GM12878 (cell line): ENCODE data around the gene GGACT. TPM values are rescaled to one million over a fixed set of nuclear protein-coding genes. Genes with fewer than 3 reads are reported as not detected.
A peak's percentile ranks its signal among the peaks of the same experiment; 100 is the strongest.

Experiments used
- ASH2L ChIP-seq: fragments of 300-600, 200-600 bp; sonication (generic); IDR thresholded peaks from 2 replicates; pipeline ENCODE4 v1.6.1; 2017; ENCODE audit warnings: low read depth, mild to moderate bottlenecking, borderline replicate concordance
- BCLAF1 ChIP-seq: fragments of 450-650 bp; IDR thresholded peaks from 2 replicates; pipeline ENCODE4 v1.6.1; 2017; ENCODE audit warnings: antibody characterized with exemption, mild to moderate bottlenecking, moderate library complexity
- CTCF ChIP-seq, 3 experiments: IDR thresholded peaks in 2 of 3; conservative IDR thresholded peaks in 1 of 3; 2 replicates each; pipeline ENCODE4 v1.5.1; 2011; ENCODE audit warnings: low read depth in 3 of 3, low read length in 3 of 3, mild to moderate bottlenecking in 3 of 3, control low read depth in 2 of 3, moderate library complexity in 2 of 3, inconsistent platforms in 1 of 3, mixed read lengths in 1 of 3; ENCODE audit not compliant: control insufficient read depth in 2 of 3, insufficient read depth in 1 of 3; ENCODE audit errors: extremely low read depth in 1 of 3
- FOS ChIP-seq: IDR thresholded peaks from 3 replicates; pipeline ENCODE4 v1.6.1; 2011; ENCODE audit warnings: borderline replicate concordance; ENCODE audit not compliant: insufficient read length; ENCODE audit errors: extremely low read depth
- HCFC1 ChIP-seq: fragments of 150-350 bp; IDR thresholded peaks from 2 replicates; pipeline ENCODE4 v1.6.1; 2014; ENCODE audit warnings: low read length
- IKZF1 ChIP-seq: fragments of 450-650 bp; conservative IDR thresholded peaks from 2 replicates; pipeline ENCODE4 v1.6.1; 2017; ENCODE audit warnings: antibody characterized with exemption, mild to moderate bottlenecking
- MLLT1 ChIP-seq: fragments of 450-650 bp; IDR thresholded peaks from 2 replicates; pipeline ENCODE4 v1.6.1; 2016; ENCODE audit warnings: mild to moderate bottlenecking
- MXI1 ChIP-seq: fragments of 150-350 bp; IDR thresholded peaks from 2 replicates; pipeline ENCODE4 v1.6.1; 2011; ENCODE audit warnings: low read depth, mild to moderate bottlenecking, inconsistent platforms, low read length, improper control_type of control experiment
- NBN ChIP-seq: fragments of 450-650 bp; IDR thresholded peaks from 2 replicates; pipeline ENCODE4 v1.6.1; 2016
- NFYB ChIP-seq: IDR thresholded peaks from 2 replicates; pipeline ENCODE4 v1.6.1; 2011; ENCODE audit warnings: low read depth, mild to moderate bottlenecking, low read length, improper control_type of control experiment, moderate library complexity; ENCODE audit not compliant: insufficient read depth
- NR2F1 ChIP-seq: fragments of 450-650 bp; conservative IDR thresholded peaks from 2 replicates; pipeline ENCODE4 v1.6.1; 2017; ENCODE audit warnings: mild to moderate bottlenecking
- RB1 ChIP-seq: fragments of 450-650 bp; formaldehyde crosslinking; IDR thresholded peaks from 2 replicates; pipeline ENCODE4 v1.6.1; 2017; ENCODE audit warnings: mild to moderate bottlenecking, borderline replicate concordance
- SREBF1 ChIP-seq: IDR thresholded peaks from 2 replicates; pipeline ENCODE4 v1.6.1; 2012; ENCODE audit warnings: mild to moderate bottlenecking, low read length
- TAF1 ChIP-seq: IDR thresholded peaks from 2 replicates; pipeline ENCODE4 v1.6.1; 2011; ENCODE audit warnings: mild to moderate bottlenecking, low read depth, low read length, borderline replicate concordance
- TCF12 ChIP-seq: IDR thresholded peaks from 2 replicates; pipeline ENCODE4 v1.6.1; 2011; ENCODE audit warnings: low read depth, mild to moderate bottlenecking, low read length
- polyA plus RNA-seq, 11 experiments: library from polyadenylated mRNA; depleted of rRNA in 4 of 11; unstranded in 6 of 11; stranded (reverse) in 5 of 11; fragments of >200 nt; fragmentation: Nextera tagmentation in 4 of 11; fragmentation: Illumina TruSeq in 1 of 11; extraction: Ambion mirVana in 4 of 11; extraction: Trizol in 1 of 11; gene quantifications; 1 replicate in 1 of 11; 2 replicates in 10 of 11; pipeline versions ENCODE4 v1.2.1 to v1.2.3, GENCODE V29; 2011 to 2016; ENCODE audit warnings: inconsistent platforms in 2 of 11, missing spikeins in 2 of 11, low read depth in 1 of 11
- total RNA-seq, 4 experiments: library from RNA; depleted of rRNA in 3 of 4; stranded (reverse); fragments of >200 nt in 3 of 4; fragmentation: Illumina TruSeq in 1 of 4; extraction: Trizol in 1 of 4; gene quantifications; 2 replicates each; pipeline versions ENCODE4 v1.2.1 to v1.2.3, GENCODE V29; 2013 to 2021
- TF ChIP-seq, protein P1 (sequence below): IDR thresholded peaks from 2 replicates; pipeline ENCODE4 v1.6.1; 2012; ENCODE audit warnings: low read depth, low read length, improper control_type of control experiment
- TF ChIP-seq, protein P2 (sequence below): IDR thresholded peaks from 2 replicates; pipeline ENCODE4 v1.6.1; 2011; ENCODE audit warnings: borderline replicate concordance, low read depth, mild to moderate bottlenecking, moderate library complexity, low read length; ENCODE audit not compliant: insufficient read depth, poor library complexity, severe bottlenecking
- TF ChIP-seq, protein P3 (sequence below): fragments of 450-650 bp; conservative IDR thresholded peaks from 2 replicates; pipeline ENCODE4 v1.6.1; 2017; ENCODE audit warnings: mild to moderate bottlenecking, moderate library complexity

GGACT gene
- total and polyA plus RNA-seq, 10 of the 15 experiments (the other 5 are each of a cell fraction or from before 2014, with no cell fraction given): 0.61 to 8.8 (median 4.2) TPM

DNA sequence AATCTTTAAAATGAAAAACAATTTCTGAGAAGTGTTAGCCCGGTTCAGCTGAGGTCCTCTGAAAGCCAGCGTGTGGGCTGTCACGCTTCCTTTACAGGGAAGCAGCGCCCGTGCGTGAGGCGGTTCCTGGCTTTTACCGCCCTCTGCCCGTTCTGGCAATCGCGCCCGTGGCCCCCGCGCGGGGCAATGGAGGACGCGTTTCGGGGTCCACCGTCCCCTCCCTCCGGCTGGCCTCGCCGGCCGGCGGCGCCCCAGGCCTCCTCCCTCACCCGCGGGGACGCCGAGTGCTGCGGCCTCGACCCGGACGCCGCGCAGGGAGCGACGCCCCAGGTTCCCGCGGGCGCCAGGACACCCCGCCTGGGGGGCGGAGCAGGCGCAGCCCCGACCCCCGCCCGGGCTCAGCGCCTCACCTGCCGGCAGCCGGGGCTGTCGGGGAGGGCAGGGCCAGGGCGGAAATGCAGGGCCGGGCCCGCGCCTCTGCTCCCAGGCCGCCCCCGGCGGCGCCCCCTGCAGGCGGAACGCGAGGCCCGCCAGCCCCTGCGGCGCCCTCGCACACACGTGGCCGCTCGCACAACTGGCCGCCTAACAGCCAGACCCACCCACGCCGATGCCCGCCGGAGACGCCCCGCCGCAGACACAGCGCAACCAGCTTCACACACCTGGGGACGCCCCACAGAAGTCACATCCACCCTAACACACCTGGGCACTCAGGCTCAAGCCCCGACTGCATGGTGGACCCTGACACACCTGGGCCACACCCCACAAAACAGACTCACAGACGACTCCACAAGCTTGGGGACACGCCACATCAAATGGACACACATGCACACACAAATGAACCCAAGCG is at the start of gene GGACT (continued):
- TF ChIP-seq, protein P1, sequence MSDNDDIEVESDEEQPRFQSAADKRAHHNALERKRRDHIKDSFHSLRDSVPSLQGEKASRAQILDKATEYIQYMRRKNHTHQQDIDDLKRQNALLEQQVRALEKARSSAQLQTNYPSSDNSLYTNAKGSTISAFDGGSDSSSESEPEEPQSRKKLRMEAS: peak; percentile 91
- TF ChIP-seq RB1: peak; percentile 64; the same call in 1 of the 2 replicates
- TF ChIP-seq HCFC1: peak; percentile 34; the same call in 1 of the 2 replicates
- TF ChIP-seq IKZF1: peak; percentile 80
- peak; percentile 26; the same call in 1 of the 2 replicates for TF ChIP-seq NBN
- TF ChIP-seq, protein P2, sequence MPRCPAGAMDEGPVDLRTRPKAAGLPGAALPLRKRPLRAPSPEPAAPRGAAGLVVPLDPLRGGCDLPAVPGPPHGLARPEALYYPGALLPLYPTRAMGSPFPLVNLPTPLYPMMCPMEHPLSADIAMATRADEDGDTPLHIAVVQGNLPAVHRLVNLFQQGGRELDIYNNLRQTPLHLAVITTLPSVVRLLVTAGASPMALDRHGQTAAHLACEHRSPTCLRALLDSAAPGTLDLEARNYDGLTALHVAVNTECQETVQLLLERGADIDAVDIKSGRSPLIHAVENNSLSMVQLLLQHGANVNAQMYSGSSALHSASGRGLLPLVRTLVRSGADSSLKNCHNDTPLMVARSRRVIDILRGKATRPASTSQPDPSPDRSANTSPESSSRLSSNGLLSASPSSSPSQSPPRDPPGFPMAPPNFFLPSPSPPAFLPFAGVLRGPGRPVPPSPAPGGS: peak; percentile 38
- TF ChIP-seq, protein P3, sequence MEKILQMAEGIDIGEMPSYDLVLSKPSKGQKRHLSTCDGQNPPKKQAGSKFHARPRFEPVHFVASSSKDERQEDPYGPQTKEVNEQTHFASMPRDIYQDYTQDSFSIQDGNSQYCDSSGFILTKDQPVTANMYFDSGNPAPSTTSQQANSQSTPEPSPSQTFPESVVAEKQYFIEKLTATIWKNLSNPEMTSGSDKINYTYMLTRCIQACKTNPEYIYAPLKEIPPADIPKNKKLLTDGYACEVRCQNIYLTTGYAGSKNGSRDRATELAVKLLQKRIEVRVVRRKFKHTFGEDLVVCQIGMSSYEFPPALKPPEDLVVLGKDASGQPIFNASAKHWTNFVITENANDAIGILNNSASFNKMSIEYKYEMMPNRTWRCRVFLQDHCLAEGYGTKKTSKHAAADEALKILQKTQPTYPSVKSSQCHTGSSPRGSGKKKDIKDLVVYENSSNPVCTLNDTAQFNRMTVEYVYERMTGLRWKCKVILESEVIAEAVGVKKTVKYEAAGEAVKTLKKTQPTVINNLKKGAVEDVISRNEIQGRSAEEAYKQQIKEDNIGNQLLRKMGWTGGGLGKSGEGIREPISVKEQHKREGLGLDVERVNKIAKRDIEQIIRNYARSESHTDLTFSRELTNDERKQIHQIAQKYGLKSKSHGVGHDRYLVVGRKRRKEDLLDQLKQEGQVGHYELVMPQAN: peak; percentile 45; the same call in 1 of the 2 replicates
- no peak for TF ChIP-seq FOS
- TF ChIP-seq ASH2L: no peak
- TF ChIP-seq BCLAF1: 0 out of 2 replicates have a peak, but pooled peaks have one; percentile 16
- TF ChIP-seq CTCF (IDR thresholded peaks at IDR 0.05 in 2 of 3, conservative IDR thresholded peaks at IDR 0.05 in 1 of 3; ENCODE audit: control insufficient read depth in 2 of 3, extremely low read depth in 1 of 3, insufficient read depth in 1 of 3, low read depth in 3 of 3, low read length in 3 of 3): peak; percentile 69 to 76 (median 71); a peak in 5 of 6 replicates
- TF ChIP-seq NFYB: no peak
- TF ChIP-seq MXI1: peak; percentile 71
- peak; percentile 74 for TF ChIP-seq NR2F1
- TF ChIP-seq TAF1: peak; percentile 47; the same call in 1 of the 2 replicates
- 0 out of 2 replicates have a peak, but pooled peaks have one; percentile 44 for TF ChIP-seq MLLT1
- TF ChIP-seq TCF12: 0 out of 2 replicates have a peak, but pooled peaks have one; percentile 58
- TF ChIP-seq SREBF1: no peak
